COLO829 (cell line): Measurements from ENCODE around the gene FCER1G.
A peak's percentile ranks its signal among the peaks of the same experiment; 100 is the strongest.

Experiments
- DNase-seq: peaks from one replicate; pipeline ENCODE4 v3.0.0; 2012; ENCODE audit warnings: low spot score

The FCER1G gene

GRCh38 chr1:161188381-161188780, 26.7 kb upstream of the FCER1G start:
- DNase-seq: no peak

- no peak for DNase-seq
Observed at GRCh38 chr1:161189036-161189435, 26.1 kb upstream of the FCER1G start.

- DNase-seq: no peak
Observed at GRCh38 chr1:161190962-161191521, 24.1 kb upstream of the FCER1G start.

GRCh38 chr1:161191971-161192370, 23.1 kb upstream of the FCER1G start:
- DNase-seq: no peak

- DNase-seq: peak; percentile 91
Observed at GRCh38 chr1:161192476-161193465, 22.3 kb upstream of the FCER1G start.

GRCh38 chr1:161193561-161194235, 21.4 kb upstream of the FCER1G start:
- DNase-seq: no peak

GRCh38 chr1:161195171-161195570, 19.9 kb upstream of the FCER1G start:
- DNase-seq: no peak

GRCh38 chr1:161196111-161196510, 19.0 kb upstream of the FCER1G start:
- no peak for DNase-seq

GRCh38 chr1:161196521-161197451, 18.3 kb upstream of the FCER1G start:
- no peak for DNase-seq

GRCh38 chr1:161197560-161198193, 17.4 kb upstream of the FCER1G start:
- no peak for DNase-seq

GRCh38 chr1:161198194-161198896, 16.8 kb upstream of the FCER1G start:
- no peak for DNase-seq

GRCh38 chr1:161198897-161199431, 16.1 kb upstream of the FCER1G start, which contains the start of gene ADAMTS4:
Gene ADAMTS4 (minus strand): TSS chr1:161199054. CDS start chr1:161198627, 427 bp downstream.
- DNase-seq: no peak

- DNase-seq: no peak
Observed at GRCh38 chr1:161199506-161200139, 15.5 kb upstream of the FCER1G start.

- no peak for DNase-seq
Observed at GRCh38 chr1:161200421-161200991, 14.6 kb upstream of the FCER1G start.

- DNase-seq: no peak
Observed at GRCh38 chr1:161200992-161201835, 13.9 kb upstream of the FCER1G start.

- DNase-seq: peak; percentile 96
Observed at GRCh38 chr1:161201836-161202712, 13.0 kb upstream of the FCER1G start, which contains the start of gene NDUFS2. Gene NDUFS2 (plus strand): TSS chr1:161202367. CDS start chr1:161202386, 19 bp downstream.
